SK-N-SH treated with all-trans-retinoic acid at 6 μM for 48 hours (cell line): ENCODE results near the gene NGEF.

ENCODE experiments used
- CSDC2 ChIP-seq: fragments of 250-450 bp; sonication (Bioruptor Pico); IDR thresholded peaks from 2 replicates; pipeline ENCODE4 v1.5.0; 2020; ENCODE audit warnings: mild to moderate bottlenecking, moderate library complexity
- ESRRG ChIP-seq: fragments of 250-450 bp; sonication (Bioruptor Pico); IDR thresholded peaks from 2 replicates; pipeline ENCODE4 v1.6.1; 2021; ENCODE audit warnings: mild to moderate bottlenecking
- GLIS3 ChIP-seq: fragments of 250-450 bp; sonication (Bioruptor Pico); IDR thresholded peaks from 2 replicates; pipeline ENCODE4 v1.5.0; 2020; ENCODE audit warnings: mild to moderate bottlenecking, moderate library complexity
- TCF4 ChIP-seq: fragments of 250-450 bp; sonication (Bioruptor Pico); IDR thresholded peaks from 2 replicates; pipeline ENCODE4 v1.8.0; 2021; ENCODE audit warnings: mild to moderate bottlenecking, moderate library complexity, borderline replicate concordance
- TOX ChIP-seq: fragments of 250-450 bp; sonication (Bioruptor Pico); IDR thresholded peaks from 2 replicates; pipeline ENCODE4 v1.8.0; 2021; ENCODE audit warnings: mild to moderate bottlenecking, moderate library complexity, borderline replicate concordance
- ZC3H10 ChIP-seq: fragments of 250-450 bp; sonication (Bioruptor Pico); IDR thresholded peaks from 2 replicates; pipeline ENCODE4 v1.5.1; 2021; ENCODE audit warnings: mild to moderate bottlenecking, moderate library complexity
- ZFP3 ChIP-seq: fragments of 250-450 bp; sonication (Bioruptor Pico); IDR thresholded peaks from 2 replicates; pipeline ENCODE4 v1.5.0; 2020; ENCODE audit warnings: mild to moderate bottlenecking, moderate library complexity
- ZFP30 ChIP-seq: fragments of 450-650 bp; formaldehyde crosslinking; IDR thresholded peaks from 2 replicates; pipeline ENCODE4 v1.5.0; 2022; ENCODE audit warnings: mild to moderate bottlenecking, moderate library complexity
- ZNF8 ChIP-seq: fragments of 450-650 bp; formaldehyde crosslinking; IDR thresholded peaks from 2 replicates; pipeline ENCODE4 v1.5.0; 2020; ENCODE audit warnings: mild to moderate bottlenecking, moderate library complexity
- TF ChIP-seq, protein P1 (sequence below): fragments of 250-450 bp; sonication (Bioruptor Pico); IDR thresholded peaks from 2 replicates; pipeline ENCODE4 v1.8.0; 2020; ENCODE audit warnings: mild to moderate bottlenecking, moderate library complexity, borderline replicate concordance
- TF ChIP-seq, protein P2 (sequence below): fragments of 250-450 bp; sonication (Bioruptor Pico); IDR thresholded peaks from 2 replicates; pipeline ENCODE4 v1.5.1; 2021; ENCODE audit warnings: mild to moderate bottlenecking, moderate library complexity
- TF ChIP-seq, protein P3 (sequence below): fragments of 250-450 bp; sonication (Bioruptor Pico); IDR thresholded peaks from 2 replicates; pipeline ENCODE4 v1.5.1; 2020; ENCODE audit warnings: low read depth, mild to moderate bottlenecking, moderate library complexity
- TF ChIP-seq, protein P4 (sequence below): fragments of 250-450 bp; sonication (Bioruptor Pico); IDR thresholded peaks from 2 replicates; pipeline ENCODE4 v1.5.0; 2020; ENCODE audit warnings: mild to moderate bottlenecking, moderate library complexity

DNA sequence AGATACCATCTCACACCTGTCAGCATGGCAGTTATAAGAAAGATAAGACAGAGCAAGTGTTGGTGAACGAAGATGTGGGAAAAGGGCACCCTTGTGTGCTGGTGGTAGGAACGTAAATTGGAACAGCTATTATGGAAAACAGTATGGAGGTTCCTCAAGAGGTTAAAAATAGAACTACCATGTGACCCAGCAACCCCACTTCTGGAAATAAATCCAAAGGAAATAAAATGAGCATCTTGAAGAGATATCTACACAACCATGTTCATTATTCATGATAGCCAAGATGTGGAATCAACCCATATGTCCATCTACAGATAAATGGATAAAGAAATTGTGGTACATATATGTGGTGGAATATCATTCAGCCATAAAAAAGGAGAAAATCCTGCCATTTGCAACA, 26.9 kb downstream of the NGEF start:
- TF ChIP-seq TOX (CRISPR knock-in tag) (no peak), TCF4 (no peak), CSDC2 (no peak), ZFP3 (CRISPR knock-in tag) (no peak), ESRRG (CRISPR knock-in tag) (no peak), ZFP30 (CRISPR knock-in tag) (no peak), GLIS3 (CRISPR knock-in tag) (no peak), ZNF8 (CRISPR knock-in tag) (peak; percentile 85), ZC3H10 (CRISPR knock-in tag) (no peak)
- TF ChIP-seq, protein P1, sequence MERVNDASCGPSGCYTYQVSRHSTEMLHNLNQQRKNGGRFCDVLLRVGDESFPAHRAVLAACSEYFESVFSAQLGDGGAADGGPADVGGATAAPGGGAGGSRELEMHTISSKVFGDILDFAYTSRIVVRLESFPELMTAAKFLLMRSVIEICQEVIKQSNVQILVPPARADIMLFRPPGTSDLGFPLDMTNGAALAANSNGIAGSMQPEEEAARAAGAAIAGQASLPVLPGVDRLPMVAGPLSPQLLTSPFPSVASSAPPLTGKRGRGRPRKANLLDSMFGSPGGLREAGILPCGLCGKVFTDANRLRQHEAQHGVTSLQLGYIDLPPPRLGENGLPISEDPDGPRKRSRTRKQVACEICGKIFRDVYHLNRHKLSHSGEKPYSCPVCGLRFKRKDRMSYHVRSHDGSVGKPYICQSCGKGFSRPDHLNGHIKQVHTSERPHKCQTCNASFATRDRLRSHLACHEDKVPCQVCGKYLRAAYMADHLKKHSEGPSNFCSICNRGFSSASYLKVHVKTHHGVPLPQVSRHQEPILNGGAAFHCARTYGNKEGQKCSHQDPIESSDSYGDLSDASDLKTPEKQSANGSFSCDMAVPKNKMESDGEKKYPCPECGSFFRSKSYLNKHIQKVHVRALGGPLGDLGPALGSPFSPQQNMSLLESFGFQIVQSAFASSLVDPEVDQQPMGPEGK = no peak
- TF ChIP-seq, protein P2, sequence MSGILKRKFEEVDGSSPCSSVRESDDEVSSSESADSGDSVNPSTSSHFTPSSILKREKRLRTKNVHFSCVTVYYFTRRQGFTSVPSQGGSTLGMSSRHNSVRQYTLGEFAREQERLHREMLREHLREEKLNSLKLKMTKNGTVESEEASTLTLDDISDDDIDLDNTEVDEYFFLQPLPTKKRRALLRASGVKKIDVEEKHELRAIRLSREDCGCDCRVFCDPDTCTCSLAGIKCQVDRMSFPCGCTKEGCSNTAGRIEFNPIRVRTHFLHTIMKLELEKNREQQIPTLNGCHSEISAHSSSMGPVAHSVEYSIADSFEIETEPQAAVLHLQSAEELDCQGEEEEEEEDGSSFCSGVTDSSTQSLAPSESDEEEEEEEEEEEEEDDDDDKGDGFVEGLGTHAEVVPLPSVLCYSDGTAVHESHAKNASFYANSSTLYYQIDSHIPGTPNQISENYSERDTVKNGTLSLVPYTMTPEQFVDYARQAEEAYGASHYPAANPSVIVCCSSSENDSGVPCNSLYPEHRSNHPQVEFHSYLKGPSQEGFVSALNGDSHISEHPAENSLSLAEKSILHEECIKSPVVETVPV = no peak
- TF ChIP-seq, protein P3, sequence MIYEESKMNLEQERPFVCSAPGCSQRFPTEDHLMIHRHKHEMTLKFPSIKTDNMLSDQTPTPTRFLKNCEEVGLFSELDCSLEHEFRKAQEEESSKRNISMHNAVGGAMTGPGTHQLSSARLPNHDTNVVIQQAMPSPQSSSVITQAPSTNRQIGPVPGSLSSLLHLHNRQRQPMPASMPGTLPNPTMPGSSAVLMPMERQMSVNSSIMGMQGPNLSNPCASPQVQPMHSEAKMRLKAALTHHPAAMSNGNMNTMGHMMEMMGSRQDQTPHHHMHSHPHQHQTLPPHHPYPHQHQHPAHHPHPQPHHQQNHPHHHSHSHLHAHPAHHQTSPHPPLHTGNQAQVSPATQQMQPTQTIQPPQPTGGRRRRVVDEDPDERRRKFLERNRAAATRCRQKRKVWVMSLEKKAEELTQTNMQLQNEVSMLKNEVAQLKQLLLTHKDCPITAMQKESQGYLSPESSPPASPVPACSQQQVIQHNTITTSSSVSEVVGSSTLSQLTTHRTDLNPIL (CRISPR knock-in tag) = no peak
- TF ChIP-seq, protein P4, sequence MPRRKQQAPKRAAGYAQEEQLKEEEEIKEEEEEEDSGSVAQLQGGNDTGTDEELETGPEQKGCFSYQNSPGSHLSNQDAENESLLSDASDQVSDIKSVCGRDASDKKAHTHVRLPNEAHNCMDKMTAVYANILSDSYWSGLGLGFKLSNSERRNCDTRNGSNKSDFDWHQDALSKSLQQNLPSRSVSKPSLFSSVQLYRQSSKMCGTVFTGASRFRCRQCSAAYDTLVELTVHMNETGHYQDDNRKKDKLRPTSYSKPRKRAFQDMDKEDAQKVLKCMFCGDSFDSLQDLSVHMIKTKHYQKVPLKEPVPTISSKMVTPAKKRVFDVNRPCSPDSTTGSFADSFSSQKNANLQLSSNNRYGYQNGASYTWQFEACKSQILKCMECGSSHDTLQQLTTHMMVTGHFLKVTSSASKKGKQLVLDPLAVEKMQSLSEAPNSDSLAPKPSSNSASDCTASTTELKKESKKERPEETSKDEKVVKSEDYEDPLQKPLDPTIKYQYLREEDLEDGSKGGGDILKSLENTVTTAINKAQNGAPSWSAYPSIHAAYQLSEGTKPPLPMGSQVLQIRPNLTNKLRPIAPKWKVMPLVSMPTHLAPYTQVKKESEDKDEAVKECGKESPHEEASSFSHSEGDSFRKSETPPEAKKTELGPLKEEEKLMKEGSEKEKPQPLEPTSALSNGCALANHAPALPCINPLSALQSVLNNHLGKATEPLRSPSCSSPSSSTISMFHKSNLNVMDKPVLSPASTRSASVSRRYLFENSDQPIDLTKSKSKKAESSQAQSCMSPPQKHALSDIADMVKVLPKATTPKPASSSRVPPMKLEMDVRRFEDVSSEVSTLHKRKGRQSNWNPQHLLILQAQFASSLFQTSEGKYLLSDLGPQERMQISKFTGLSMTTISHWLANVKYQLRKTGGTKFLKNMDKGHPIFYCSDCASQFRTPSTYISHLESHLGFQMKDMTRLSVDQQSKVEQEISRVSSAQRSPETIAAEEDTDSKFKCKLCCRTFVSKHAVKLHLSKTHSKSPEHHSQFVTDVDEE (CRISPR knock-in tag) = no peak
